ENCODE results near the gene OGG1.
A peak's percentile ranks its signal among the peaks of the same experiment; 100 is the strongest.

The OGG1 gene

DNA sequence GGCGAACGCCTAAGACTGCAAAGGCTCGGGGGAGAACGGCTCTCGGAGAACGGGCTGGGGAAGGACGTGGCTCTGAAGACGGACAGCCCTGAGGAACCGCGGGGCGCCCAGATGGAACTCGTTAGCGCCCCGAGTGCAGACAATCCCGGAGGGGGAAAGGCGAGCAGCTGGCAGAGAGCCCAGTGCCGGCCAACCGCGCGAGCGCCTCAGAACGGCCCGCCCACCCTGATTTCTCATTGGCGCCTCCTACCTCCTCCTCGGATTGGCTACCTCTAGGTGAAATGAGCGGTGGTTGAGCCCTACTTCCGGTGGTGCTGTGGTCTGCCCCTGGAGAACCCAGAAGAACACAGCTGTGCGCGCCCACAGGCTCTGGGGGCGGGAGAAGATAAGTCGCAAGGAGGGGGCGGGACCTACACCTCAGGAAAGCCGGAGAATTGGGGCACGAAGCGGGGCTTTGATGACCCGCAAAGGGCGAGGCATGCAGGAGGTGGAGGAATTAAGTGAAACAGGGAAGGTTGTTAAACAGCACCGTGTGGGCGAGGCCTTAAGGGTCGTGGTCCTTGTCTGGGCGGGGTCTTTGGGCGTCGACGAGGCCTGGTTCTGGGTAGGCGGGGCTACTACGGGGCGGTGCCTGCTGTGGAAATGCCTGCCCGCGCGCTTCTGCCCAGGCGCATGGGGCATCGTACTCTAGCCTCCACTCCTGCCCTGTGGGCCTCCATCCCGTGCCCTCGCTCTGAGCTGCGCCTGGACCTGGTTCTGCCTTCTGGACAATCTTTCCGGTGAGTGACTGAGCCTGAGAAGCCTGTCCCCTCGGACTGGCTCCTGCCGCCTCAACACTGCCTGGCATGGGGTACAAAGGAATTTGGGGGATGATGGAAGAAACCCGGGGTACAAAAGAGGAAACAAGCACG, at the start of gene OGG1 (continued):
- TF ChIP-seq, protein P1, sequence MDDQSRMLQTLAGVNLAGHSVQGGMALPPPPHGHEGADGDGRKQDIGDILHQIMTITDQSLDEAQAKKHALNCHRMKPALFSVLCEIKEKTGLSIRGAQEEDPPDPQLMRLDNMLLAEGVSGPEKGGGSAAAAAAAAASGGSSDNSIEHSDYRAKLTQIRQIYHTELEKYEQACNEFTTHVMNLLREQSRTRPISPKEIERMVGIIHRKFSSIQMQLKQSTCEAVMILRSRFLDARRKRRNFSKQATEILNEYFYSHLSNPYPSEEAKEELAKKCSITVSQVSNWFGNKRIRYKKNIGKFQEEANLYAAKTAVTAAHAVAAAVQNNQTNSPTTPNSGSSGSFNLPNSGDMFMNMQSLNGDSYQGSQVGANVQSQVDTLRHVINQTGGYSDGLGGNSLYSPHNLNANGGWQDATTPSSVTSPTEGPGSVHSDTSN (CRISPR knock-in tag; IDR thresholded peaks at IDR 0.05), result no peak
- TF ChIP-seq ZNF133 (tag by site-specific recombination; IDR thresholded peaks at IDR 0.05) (no peak), ZNF366 (tag by site-specific recombination; conservative IDR thresholded peaks at IDR 0.05) (peak; percentile 64), IKZF3 (tag by site-specific recombination; IDR thresholded peaks at IDR 0.05) (peak; percentile 67), ZNF560 (tag by site-specific recombination; IDR thresholded peaks at IDR 0.05; ENCODE audit: borderline replicate concordance) (no peak), ZNF660 (tag by site-specific recombination; IDR thresholded peaks at IDR 0.05) (no peak; the same call in 1 of the 2 replicates), GLI2 (tag by site-specific recombination; IDR thresholded peaks at IDR 0.05; ENCODE audit: borderline replicate concordance, low read depth) (no peak), KLF9 (tag by site-specific recombination; IDR thresholded peaks at IDR 0.05; ENCODE audit: low read depth) (peak; percentile 99), ZNF433 (tag by site-specific recombination; IDR thresholded peaks at IDR 0.05; ENCODE audit: low read depth) (no peak), ZNF473 (tag by site-specific recombination; IDR thresholded peaks at IDR 0.05) (no peak), ZNF600 (tag by site-specific recombination; IDR thresholded peaks at IDR 0.05) (peak; percentile 89), ZBTB8A (tag by site-specific recombination; IDR thresholded peaks at IDR 0.05) (peak; percentile 96), ZNF658 (tag by site-specific recombination; IDR thresholded peaks at IDR 0.05) (no peak), ZNF24 (tag by site-specific recombination; IDR thresholded peaks at IDR 0.05) (peak; percentile 42; the same call in 1 of the 2 replicates), ZEB2 (tag by site-specific recombination; IDR thresholded peaks at IDR 0.05) (peak; percentile 74), YY2 (tag by site-specific recombination; IDR thresholded peaks at IDR 0.05) (no peak), ZNF830 (tag by site-specific recombination; IDR thresholded peaks at IDR 0.05; ENCODE audit: low read depth) (no peak)
- TF ChIP-seq, protein P2, sequence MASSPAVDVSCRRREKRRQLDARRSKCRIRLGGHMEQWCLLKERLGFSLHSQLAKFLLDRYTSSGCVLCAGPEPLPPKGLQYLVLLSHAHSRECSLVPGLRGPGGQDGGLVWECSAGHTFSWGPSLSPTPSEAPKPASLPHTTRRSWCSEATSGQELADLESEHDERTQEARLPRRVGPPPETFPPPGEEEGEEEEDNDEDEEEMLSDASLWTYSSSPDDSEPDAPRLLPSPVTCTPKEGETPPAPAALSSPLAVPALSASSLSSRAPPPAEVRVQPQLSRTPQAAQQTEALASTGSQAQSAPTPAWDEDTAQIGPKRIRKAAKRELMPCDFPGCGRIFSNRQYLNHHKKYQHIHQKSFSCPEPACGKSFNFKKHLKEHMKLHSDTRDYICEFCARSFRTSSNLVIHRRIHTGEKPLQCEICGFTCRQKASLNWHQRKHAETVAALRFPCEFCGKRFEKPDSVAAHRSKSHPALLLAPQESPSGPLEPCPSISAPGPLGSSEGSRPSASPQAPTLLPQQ (tag by site-specific recombination; IDR thresholded peaks at IDR 0.05), result 0 out of 2 replicates have a peak, but pooled peaks have one; percentile 47
- TF ChIP-seq, protein P3, sequence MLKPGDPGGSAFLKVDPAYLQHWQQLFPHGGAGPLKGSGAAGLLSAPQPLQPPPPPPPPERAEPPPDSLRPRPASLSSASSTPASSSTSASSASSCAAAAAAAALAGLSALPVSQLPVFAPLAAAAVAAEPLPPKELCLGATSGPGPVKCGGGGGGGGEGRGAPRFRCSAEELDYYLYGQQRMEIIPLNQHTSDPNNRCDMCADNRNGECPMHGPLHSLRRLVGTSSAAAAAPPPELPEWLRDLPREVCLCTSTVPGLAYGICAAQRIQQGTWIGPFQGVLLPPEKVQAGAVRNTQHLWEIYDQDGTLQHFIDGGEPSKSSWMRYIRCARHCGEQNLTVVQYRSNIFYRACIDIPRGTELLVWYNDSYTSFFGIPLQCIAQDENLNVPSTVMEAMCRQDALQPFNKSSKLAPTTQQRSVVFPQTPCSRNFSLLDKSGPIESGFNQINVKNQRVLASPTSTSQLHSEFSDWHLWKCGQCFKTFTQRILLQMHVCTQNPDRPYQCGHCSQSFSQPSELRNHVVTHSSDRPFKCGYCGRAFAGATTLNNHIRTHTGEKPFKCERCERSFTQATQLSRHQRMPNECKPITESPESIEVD (tag by site-specific recombination; IDR thresholded peaks at IDR 0.05), result no peak
- TF ChIP-seq, protein P4, sequence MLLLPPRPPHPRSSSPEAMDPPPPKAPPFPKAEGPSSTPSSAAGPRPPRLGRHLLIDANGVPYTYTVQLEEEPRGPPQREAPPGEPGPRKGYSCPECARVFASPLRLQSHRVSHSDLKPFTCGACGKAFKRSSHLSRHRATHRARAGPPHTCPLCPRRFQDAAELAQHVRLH (tag by site-specific recombination; IDR thresholded peaks at IDR 0.05), result peak; percentile 97
- TF ChIP-seq, protein P5, sequence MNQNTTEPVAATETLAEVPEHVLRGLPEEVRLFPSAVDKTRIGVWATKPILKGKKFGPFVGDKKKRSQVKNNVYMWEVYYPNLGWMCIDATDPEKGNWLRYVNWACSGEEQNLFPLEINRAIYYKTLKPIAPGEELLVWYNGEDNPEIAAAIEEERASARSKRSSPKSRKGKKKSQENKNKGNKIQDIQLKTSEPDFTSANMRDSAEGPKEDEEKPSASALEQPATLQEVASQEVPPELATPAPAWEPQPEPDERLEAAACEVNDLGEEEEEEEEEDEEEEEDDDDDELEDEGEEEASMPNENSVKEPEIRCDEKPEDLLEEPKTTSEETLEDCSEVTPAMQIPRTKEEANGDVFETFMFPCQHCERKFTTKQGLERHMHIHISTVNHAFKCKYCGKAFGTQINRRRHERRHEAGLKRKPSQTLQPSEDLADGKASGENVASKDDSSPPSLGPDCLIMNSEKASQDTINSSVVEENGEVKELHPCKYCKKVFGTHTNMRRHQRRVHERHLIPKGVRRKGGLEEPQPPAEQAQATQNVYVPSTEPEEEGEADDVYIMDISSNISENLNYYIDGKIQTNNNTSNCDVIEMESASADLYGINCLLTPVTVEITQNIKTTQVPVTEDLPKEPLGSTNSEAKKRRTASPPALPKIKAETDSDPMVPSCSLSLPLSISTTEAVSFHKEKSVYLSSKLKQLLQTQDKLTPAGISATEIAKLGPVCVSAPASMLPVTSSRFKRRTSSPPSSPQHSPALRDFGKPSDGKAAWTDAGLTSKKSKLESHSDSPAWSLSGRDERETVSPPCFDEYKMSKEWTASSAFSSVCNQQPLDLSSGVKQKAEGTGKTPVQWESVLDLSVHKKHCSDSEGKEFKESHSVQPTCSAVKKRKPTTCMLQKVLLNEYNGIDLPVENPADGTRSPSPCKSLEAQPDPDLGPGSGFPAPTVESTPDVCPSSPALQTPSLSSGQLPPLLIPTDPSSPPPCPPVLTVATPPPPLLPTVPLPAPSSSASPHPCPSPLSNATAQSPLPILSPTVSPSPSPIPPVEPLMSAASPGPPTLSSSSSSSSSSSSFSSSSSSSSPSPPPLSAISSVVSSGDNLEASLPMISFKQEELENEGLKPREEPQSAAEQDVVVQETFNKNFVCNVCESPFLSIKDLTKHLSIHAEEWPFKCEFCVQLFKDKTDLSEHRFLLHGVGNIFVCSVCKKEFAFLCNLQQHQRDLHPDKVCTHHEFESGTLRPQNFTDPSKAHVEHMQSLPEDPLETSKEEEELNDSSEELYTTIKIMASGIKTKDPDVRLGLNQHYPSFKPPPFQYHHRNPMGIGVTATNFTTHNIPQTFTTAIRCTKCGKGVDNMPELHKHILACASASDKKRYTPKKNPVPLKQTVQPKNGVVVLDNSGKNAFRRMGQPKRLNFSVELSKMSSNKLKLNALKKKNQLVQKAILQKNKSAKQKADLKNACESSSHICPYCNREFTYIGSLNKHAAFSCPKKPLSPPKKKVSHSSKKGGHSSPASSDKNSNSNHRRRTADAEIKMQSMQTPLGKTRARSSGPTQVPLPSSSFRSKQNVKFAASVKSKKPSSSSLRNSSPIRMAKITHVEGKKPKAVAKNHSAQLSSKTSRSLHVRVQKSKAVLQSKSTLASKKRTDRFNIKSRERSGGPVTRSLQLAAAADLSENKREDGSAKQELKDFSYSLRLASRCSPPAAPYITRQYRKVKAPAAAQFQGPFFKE (tag by site-specific recombination; IDR thresholded peaks at IDR 0.05; ENCODE audit: borderline replicate concordance), result no peak
- TF ChIP-seq, protein P6, sequence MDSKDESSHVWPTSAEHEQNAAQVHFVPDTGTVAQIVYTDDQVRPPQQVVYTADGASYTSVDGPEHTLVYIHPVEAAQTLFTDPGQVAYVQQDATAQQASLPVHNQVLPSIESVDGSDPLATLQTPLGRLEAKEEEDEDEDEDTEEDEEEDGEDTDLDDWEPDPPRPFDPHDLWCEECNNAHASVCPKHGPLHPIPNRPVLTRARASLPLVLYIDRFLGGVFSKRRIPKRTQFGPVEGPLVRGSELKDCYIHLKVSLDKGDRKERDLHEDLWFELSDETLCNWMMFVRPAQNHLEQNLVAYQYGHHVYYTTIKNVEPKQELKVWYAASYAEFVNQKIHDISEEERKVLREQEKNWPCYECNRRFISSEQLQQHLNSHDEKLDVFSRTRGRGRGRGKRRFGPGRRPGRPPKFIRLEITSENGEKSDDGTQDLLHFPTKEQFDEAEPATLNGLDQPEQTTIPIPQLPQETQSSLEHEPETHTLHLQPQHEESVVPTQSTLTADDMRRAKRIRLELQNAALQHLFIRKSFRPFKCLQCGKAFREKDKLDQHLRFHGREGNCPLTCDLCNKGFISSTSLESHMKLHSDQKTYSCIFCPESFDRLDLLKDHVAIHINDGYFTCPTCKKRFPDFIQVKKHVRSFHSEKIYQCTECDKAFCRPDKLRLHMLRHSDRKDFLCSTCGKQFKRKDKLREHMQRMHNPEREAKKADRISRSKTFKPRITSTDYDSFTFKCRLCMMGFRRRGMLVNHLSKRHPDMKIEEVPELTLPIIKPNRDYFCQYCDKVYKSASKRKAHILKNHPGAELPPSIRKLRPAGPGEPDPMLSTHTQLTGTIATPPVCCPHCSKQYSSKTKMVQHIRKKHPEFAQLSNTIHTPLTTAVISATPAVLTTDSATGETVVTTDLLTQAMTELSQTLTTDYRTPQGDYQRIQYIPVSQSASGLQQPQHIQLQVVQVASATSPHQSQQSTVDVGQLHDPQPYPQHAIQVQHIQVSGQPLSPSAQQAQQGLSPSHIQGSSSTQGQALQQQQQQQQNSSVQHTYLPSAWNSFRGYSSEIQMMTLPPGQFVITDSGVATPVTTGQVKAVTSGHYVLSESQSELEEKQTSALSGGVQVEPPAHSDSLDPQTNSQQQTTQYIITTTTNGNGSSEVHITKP (tag by site-specific recombination; IDR thresholded peaks at IDR 0.05), result peak; percentile 96
- TF ChIP-seq, protein P7, sequence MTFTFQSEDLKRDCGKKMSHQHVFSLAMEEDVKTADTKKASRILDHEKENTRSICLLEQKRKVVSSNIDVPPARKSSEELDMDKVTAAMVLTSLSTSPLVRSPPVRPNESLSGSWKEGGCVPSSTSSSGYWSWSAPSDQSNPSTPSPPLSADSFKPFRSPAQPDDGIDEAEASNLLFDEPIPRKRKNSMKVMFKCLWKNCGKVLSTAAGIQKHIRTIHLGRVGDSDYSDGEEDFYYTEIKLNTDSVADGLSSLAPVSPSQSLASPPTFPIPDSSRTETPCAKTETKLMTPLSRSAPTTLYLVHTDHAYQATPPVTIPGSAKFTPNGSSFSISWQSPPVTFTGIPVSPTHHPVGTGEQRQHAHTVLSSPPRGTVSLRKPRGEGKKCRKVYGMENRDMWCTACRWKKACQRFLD (tag by site-specific recombination; IDR thresholded peaks at IDR 0.05), result no peak

Measured in HEK293 (cell line).